Measurements from ENCODE around the gene SLC25A1.

Gene SLC25A1

GRCh38 chr22:19173047-19174035 lies 5.2 kb downstream of the SLC25A1 start:
- H3K4me3 ChIP-seq (ENCODE audit: low read depth, low read length) = peak overlapping the region; percentile 93
- no peak for DNase-seq (ENCODE audit: low read depth)
- TF ChIP-seq CTCF (IDR thresholded peaks at IDR 0.05; ENCODE audit: insufficient read depth, low read depth, low read length, missing control alignments) = no peak

GRCh38 chr22:19172213-19173046 lies 6.1 kb downstream of the SLC25A1 start:
- no peak for TF ChIP-seq CTCF (IDR thresholded peaks at IDR 0.05; ENCODE audit: insufficient read depth, low read depth, low read length, missing control alignments)
- no peak for DNase-seq (ENCODE audit: low read depth)
- H3K4me3 ChIP-seq (ENCODE audit: low read depth, low read length) = peak overlapping the region; percentile 93

- no peak for DNase-seq (ENCODE audit: low read depth)
- no peak for TF ChIP-seq CTCF (IDR thresholded peaks at IDR 0.05; ENCODE audit: insufficient read depth, low read depth, low read length, missing control alignments)
- H3K4me3 ChIP-seq (ENCODE audit: low read depth, low read length) = no peak overlapping the region
These were observed 8.6 kb downstream of the SLC25A1 start for GRCh38 chr22:19169947-19170318.

GRCh38 chr22:19169002-19169946 lies 9.3 kb downstream of the SLC25A1 start:
- H3K4me3 ChIP-seq (ENCODE audit: low read depth, low read length) = no peak overlapping the region
- no peak for TF ChIP-seq CTCF (IDR thresholded peaks at IDR 0.05; ENCODE audit: insufficient read depth, low read depth, low read length, missing control alignments)
- DNase-seq (ENCODE audit: low read depth) = no peak

GRCh38 chr22:19168088-19168890 lies 10.2 kb downstream of the SLC25A1 start:
- H3K4me3 ChIP-seq (ENCODE audit: low read depth, low read length) = no peak overlapping the region
- no peak for TF ChIP-seq CTCF (IDR thresholded peaks at IDR 0.05; ENCODE audit: insufficient read depth, low read depth, low read length, missing control alignments)
- DNase-seq (ENCODE audit: low read depth) = no peak
